ENCODE measurements around the gene SMARCC2.

DNA sequence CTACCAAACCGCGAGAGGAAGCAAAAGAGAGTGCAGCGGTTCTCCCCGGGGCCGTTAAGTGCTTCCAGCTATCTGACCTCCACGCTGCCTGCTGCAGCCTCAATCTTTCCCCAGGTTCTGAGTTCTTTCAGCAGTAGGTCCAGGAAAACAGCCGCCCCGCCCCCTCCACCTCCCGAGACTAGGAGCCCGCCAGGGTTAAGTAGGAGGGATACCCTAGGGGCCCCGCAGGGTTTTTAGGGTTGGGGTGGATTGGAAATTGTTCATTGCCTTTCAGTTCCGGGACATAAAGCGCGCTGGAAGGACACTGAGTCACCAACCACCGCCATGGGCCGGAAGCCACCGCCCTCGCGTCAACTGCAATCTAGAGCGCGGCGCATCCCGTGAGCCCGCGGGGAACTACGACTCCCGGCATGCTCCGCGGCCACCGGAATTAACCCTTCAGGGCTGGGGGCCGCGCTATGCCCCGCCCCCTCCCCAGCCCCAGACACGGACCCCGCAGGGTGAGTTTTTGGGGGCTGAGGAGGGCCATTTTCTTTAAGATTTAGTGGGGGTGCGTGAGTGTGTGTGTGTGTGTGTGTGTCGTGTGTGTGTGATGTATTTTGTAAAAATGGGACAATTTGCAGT lies 37.0 kb downstream of the SMARCC2 start, which contains the start of gene MYL6B:
- TF ChIP-seq CTCF (IDR thresholded peaks at IDR 0.05) = no peak
- TF ChIP-seq POLR2AphosphoS5 (IDR thresholded peaks at IDR 0.05) = peak; percentile 83 to 95 (median 93)
- TF ChIP-seq POLR2A (IDR thresholded peaks at IDR 0.05) = no peak

Data from stomach (tissue), 4 donors.